Measurements from ENCODE around the gene PAQR8.

GRCh38 chr6:52395969-52396368 lies 34.0 kb downstream of the PAQR8 start:
- TF ChIP-seq CTCF (conservative IDR thresholded peaks at IDR 0.05) (no peak), EZH2 (IDR thresholded peaks at IDR 0.05; ENCODE audit: low read depth) (no peak)

Data from PC-9 (cell line).